ENCODE results near the gene GNAQ.

GNAQ gene

GRCh38 chr9:77982581-77983319 is 48.9 kb downstream of the GNAQ start:
- TF ChIP-seq REST (IDR thresholded peaks at IDR 0.05; ENCODE audit: low read depth), result no peak
- TF ChIP-seq EP300 (IDR thresholded peaks at IDR 0.05; ENCODE audit: borderline replicate concordance), result no peak

- TF ChIP-seq TAF1 (IDR thresholded peaks at IDR 0.05; ENCODE audit: low read depth) (no peak), RAD21 (IDR thresholded peaks at IDR 0.05; ENCODE audit: low read depth) (no peak), NFIC (IDR thresholded peaks at IDR 0.05) (no peak), USF1 (IDR thresholded peaks at IDR 0.05) (no peak), ZBTB7A (IDR thresholded peaks at IDR 0.05; ENCODE audit: low read depth) (no peak), MAX (IDR thresholded peaks at IDR 0.05) (no peak), REST (IDR thresholded peaks at IDR 0.05; ENCODE audit: low read depth) (no peak), YY1 (IDR thresholded peaks at IDR 0.05; ENCODE audit: low read depth) (no peak), CREB1 (IDR thresholded peaks at IDR 0.05; ENCODE audit: low read depth) (no peak), CEBPB (IDR thresholded peaks at IDR 0.05) (no peak), TCF12 (IDR thresholded peaks at IDR 0.05; ENCODE audit: low read depth) (no peak), TEAD4 (IDR thresholded peaks at IDR 0.05) (no peak), EP300 (IDR thresholded peaks at IDR 0.05; ENCODE audit: borderline replicate concordance) (no peak), EGR1 (IDR thresholded peaks at IDR 0.05) (no peak), FOXM1 (IDR thresholded peaks at IDR 0.05; ENCODE audit: borderline replicate concordance, low read depth) (no peak)
Observed at GRCh38 chr9:77981907-77982306, 49.7 kb downstream of the GNAQ start.

GRCh38 chr9:77981332-77981731 is 50.3 kb downstream of the GNAQ start:
- TF ChIP-seq ZBTB7A (IDR thresholded peaks at IDR 0.05; ENCODE audit: low read depth) (no peak), YY1 (IDR thresholded peaks at IDR 0.05; ENCODE audit: low read depth) (no peak), USF1 (IDR thresholded peaks at IDR 0.05) (no peak)

- TF ChIP-seq RAD21 (IDR thresholded peaks at IDR 0.05; ENCODE audit: low read depth), result no peak
- TF ChIP-seq FOXM1 (IDR thresholded peaks at IDR 0.05; ENCODE audit: borderline replicate concordance, low read depth), result no peak
- TF ChIP-seq TAF1 (IDR thresholded peaks at IDR 0.05; ENCODE audit: low read depth), result no peak
- no peak for TF ChIP-seq ZBTB7A (IDR thresholded peaks at IDR 0.05; ENCODE audit: low read depth)
- TF ChIP-seq CREB1 (IDR thresholded peaks at IDR 0.05; ENCODE audit: low read depth), result no peak
- TF ChIP-seq NFIC (IDR thresholded peaks at IDR 0.05), result no peak
- TF ChIP-seq TCF12 (IDR thresholded peaks at IDR 0.05; ENCODE audit: low read depth), result no peak
- TF ChIP-seq TEAD4 (IDR thresholded peaks at IDR 0.05), result no peak
- TF ChIP-seq USF1 (IDR thresholded peaks at IDR 0.05), result no peak
- TF ChIP-seq YY1 (IDR thresholded peaks at IDR 0.05; ENCODE audit: low read depth), result no peak
- TF ChIP-seq EGR1 (IDR thresholded peaks at IDR 0.05), result no peak
- TF ChIP-seq REST (IDR thresholded peaks at IDR 0.05; ENCODE audit: low read depth), result no peak
- no peak for TF ChIP-seq MAX (IDR thresholded peaks at IDR 0.05)
- TF ChIP-seq EP300 (IDR thresholded peaks at IDR 0.05; ENCODE audit: borderline replicate concordance), result no peak
- TF ChIP-seq CEBPB (IDR thresholded peaks at IDR 0.05), result no peak
Observed at GRCh38 chr9:77980622-77981021, 51.0 kb downstream of the GNAQ start.

All from Ishikawa (cell line).